Measurements from ENCODE around the gene CIT.

Gene CIT

DNA sequence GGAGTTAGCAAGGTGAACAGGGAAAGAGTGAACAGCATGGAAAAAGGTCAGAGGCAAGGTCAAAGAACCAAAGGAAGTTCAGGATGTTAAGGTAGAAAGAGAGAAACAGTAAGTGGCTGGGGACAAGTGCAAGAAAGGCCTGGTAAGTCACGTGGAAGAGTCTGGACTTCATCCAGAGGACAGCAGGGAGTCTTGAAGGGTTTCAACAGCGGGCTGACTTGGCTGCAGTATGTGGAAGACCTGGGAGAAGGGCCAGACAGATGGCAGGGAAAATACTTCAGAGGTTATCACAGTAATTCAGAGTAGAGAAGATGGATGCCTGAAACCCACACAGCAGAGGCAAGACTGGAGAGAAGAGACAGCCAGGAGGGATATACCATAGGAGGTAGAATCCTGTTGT is 34.0 kb downstream of the CIT start:
- DNase-seq (ENCODE audit: low spot score), result peak; percentile 62

DNA sequence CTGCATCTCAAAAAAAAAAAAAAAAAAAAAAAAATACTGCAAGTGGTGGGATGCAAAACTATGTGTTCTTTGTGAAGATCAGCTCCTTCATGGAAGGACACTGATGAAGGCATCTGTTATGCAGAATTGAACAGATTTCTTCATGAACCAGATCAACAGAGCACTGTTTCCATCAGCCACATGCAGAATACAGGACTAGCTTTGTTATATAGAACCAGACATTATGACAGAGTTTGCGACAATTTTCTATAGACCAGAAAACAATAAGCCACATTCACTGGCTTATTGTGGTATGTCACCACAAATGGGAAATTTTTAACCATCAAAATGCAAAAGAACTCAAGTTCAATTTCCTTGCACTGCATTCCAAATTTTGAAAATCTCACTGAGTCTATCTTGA is 34.7 kb downstream of the CIT start:
- DNase-seq (ENCODE audit: low spot score), result no peak

DNA sequence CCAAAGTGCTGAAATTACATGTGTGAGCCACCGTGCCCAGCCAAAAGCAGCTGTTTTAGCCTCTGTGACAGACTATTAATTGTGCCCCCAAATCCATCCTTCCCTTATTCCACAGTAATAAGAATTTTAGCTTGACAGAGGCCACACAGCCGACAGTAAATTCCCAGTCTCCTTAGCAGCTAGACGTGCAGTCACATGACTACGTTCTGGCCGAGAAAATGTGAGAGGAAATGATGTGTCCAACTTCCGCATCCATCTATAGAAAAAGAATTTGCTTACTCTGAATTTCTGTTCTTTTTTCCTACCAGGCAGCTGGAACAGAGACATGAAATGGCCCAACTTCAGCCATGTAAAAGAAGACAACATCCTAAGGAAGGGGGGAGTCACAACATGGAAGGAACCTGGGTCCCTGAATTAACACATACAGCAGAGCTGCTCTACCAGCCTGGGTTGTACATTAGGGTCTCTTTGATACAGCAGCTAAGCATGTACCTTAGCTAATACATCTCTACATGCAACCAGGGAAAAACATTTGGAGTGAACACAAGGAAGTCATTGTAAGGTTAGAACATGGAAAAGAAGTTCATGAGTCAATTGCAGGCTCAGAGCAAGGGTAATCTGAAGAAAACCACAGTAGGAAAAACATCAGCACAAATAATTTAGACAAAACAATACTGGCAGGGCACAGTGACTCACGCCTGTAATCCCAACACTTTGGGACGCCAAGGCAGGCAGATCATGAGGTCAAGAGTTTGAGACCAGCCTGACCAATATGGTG is 35.5 kb downstream of the CIT start:
- DNase-seq (ENCODE audit: low spot score), result no peak

DNA sequence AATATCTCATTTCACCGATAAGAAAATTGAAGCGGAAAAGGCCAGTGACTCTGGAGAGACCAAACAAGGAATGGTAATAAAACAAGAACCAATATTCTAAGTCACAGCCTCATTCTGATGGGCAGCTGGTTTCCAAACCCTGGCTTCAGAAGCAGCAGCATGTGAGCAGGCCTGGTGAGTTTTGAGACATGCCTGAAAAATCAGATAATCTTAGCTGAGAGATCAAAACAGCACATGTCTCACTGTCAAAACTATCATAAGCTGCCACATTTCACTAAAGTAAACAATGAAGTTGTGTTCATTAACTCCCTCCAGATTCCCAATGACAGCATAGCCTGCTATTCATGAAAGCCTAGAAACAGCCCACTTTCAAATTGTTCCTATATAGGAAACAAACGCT is 36.5 kb downstream of the CIT start:
- DNase-seq (ENCODE audit: low spot score), result no peak

DNA sequence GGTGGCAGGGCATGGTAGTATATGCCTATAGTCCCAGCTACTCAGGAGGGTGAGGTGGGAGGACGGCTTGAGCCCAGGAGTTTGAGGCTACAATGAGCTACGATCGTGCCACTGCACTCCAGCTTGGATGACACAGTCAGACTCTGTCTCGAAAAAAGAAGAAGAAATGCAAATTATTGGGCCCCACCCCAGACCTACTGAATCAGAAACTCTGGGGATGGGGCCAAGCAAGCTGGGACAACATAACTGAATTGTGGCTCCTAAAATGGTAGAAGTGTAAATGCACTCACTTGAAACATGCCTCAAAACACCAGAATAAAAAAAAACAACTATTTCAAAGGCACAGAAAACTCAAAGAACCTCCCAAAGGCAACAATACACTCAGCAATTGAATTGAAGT is 37.0 kb downstream of the CIT start:
- no peak for DNase-seq (ENCODE audit: low spot score)

DNA sequence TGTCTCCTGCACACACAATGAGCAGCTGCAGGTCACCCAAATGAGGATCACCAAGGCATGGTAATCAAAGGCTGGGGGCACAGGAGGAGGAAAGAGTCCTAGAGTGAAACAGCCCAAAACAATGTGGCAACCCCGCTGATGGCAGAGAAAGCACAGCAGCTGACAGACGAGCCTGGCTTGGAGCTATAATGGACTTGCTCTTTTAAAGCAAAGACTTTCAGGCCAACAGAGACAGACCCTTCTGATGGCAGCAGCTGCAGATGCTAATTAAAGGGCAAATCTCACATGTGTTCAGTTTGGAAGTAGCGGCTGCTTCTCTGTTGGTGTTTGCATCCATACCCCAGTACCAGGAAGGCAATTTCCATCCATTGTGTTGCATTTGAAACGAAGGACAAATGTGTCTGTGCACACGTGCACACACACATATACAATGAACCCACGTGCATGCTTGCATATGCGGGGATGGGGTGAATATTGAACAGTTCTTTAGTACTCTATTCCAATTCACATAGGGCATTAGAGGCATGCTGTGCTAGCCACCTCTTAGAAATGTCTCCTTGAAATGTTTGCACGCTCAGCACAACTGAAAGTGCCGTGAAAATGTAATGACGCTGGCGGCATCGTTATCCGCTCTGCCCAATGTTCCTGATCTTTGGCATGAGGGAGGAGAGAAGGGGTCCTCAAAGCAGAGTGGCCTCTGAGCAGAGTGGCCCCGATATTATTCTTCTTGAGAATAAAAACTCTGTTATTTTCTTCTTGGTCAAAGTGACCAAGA is 38.1 kb downstream of the CIT start:
- DNase-seq (ENCODE audit: low spot score), result no peak

DNA sequence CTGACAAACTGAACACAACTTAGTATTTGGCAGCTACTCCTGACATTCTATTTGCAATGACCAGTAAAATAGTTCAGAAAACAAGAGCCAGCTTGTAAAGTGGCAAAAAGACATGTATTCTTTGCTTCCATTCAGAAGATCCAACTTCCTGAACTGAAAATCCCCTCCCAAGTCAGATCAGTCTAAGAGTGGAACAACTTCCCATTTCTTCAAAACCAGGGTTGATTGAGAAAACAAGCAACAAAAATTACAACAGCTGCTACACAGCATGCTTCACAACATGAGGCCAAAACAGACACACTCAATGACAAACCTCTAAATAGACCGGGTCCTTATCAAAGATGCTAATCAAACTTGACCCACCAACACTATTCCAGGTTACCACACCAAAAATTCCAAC is 40.3 kb downstream of the CIT start:
- DNase-seq (ENCODE audit: low spot score), result no peak

DNA sequence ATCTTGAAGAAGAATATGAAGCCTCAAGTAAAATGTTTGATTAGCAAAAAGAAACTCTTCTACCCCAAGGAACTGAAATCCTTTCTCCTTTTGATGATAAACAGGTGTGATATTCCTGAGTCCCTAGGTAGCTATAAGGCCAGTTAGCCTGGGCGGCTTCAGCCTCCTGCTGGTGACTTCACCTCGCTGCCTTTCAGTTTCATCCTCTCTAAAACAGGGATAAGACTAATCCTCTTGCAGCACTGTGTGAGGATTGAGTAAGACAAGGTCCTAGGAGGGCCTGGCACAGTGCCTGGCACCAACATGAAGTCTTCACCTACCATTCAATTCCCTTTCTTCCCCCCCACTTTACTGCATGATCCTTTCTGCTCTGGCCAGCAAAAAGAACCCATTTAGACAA is 42.1 kb downstream of the CIT start:
- DNase-seq (ENCODE audit: low spot score), result no peak

DNA sequence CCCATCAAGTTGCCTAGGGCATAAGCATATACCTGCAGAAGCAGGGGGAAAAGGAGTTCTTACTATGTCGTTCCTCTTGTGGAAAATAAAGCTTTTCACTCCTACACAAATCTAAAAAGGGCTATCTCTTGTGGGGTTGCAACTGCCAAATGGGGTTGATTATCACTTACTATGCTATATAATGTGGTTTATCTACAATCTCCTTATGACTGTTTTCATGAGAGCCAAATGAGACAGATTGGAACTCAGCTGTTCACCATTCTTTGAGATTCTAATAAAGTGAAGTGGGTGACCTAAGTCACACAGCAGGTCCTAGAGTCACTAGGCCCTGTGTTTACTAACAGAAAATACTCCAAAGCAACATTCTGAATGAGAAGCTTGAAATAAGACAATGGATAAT is 47.7 kb downstream of the CIT start:
- DNase-seq (ENCODE audit: low spot score), result no peak

DNA sequence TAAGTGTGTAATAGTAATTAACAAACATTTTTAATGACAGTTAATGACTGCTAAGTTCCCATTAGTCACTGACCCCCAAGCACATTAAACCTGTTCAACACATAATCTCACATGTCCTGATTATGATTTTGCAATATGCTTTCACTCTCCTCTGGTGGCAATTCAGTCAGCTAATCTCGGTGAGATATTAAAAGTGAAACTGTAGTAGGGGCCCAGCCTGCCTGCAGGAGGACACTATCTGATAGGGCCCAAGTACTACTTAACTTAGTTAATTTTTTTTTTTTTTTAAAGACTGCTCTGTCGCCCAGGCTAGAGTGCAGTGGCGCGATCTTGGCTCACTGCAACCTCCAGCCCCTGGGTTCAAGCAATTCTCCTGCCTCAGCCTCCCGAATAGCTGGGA is 48.8 kb downstream of the CIT start:
- DNase-seq (ENCODE audit: low spot score), result no peak

DNA sequence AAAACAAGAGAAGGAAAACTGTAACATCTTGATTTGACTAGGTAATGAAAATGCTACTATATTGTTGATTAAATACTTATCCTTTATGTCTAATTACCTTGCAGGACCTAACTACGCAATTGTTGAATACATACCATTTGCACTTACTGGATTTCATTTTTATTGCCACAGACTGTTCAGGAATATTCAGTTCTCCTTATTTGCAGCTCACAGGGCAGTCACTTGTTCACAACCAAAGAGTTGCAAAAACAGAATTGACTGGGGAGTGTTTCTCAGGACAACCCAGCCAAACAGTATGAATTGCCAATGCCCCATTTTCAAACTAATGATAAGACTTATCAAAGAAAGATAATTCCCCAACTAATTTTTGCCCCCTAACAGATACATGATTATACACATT is 49.4 kb downstream of the CIT start:
- no peak for DNase-seq (ENCODE audit: low spot score)

DNA sequence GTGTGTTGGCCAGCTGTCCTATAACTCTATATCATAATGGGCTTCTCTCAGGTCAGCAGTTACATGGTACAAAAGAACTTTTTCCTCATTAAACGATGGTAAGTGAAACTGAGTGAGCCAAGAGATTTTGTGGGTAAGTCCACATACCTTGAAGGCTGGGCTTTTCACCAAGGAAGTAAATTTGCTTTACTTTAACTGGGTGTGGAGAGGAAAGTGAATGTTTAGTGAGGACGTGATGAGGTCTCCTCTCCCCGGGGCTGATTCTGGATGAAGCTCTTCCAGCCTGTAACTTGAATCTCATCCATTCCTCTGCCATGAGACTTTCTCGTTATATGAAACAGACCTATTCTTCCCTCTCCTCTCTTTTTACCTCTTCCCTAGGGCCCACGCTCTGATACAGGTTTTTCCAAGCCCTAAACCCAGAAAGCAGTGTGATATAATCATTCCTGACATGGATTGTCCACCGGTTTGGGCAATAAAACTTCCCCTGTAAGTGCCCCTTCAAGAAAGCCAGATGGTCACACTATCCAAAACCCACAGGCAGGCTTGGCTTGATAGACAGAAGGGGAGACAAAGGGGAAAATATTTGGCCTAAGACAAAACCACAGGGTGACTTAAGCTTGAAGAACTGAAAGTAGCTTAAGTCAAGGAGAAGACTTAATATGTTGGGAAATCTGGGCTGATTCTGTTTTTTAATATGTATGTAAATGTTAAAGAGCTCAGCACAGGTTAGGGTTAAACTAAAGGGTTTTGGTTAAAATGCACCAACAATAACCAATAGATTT is 50.3 kb downstream of the CIT start:
- no peak for DNase-seq (ENCODE audit: low spot score)

DNA sequence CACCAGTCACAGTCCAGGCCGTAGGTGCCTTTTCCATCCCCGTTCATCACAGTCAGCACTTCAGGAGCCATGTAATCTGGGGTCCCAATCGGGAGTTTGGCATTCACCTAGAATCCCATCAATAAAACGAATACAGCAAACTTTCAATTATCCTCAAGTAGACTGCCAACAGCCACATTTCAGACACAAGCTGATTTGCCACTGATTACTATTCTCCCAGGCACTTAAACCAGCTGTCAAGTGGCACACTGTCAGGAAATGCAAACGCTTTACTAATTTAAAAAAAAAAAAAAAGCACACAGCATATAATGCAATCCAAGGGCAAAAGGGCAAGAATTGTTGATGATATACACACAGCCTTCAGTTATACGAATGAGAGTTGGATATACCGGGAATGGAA is 51.9 kb downstream of the CIT start:
- DNase-seq (ENCODE audit: low spot score), result no peak

DNA sequence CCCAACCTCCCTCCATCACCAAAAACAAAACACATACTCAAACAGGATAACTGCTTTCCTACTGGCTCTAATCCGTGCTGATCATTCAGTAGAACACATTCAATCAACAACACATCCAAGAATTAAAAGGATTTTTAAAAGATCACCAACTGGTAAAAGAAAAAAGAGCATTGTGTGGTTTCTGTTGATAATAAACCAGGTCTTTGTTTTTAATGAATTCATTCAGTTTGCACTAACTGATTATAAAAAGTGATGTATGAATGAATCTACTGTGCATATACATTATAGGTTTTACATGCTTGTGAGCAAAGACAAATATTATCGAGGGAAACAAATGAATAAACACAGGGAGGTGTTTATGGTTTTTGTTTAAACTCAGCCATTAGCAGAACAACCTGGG is 55.1 kb downstream of the CIT start:
- DNase-seq (ENCODE audit: low spot score), result no peak

DNA sequence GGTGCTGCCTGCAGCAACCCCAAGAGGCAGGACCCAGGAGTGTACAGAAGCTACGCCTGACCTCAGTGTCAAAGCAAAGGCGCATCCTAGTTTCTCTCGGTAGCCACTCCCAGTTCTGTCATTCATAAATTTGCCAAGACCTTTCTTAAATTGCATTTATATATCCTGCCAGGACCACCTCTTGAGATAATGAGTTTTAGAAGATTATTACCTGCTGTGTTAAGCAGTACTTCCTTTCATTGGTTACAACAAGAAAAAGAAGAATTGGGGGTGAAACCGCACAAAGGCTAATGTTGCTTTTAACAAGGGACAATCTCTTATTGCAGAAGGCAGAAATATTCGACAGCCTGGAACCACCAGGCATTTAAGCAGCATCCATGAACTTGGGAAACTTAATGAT is 57.8 kb downstream of the CIT start:
- no peak for DNase-seq (ENCODE audit: low spot score)

DNA sequence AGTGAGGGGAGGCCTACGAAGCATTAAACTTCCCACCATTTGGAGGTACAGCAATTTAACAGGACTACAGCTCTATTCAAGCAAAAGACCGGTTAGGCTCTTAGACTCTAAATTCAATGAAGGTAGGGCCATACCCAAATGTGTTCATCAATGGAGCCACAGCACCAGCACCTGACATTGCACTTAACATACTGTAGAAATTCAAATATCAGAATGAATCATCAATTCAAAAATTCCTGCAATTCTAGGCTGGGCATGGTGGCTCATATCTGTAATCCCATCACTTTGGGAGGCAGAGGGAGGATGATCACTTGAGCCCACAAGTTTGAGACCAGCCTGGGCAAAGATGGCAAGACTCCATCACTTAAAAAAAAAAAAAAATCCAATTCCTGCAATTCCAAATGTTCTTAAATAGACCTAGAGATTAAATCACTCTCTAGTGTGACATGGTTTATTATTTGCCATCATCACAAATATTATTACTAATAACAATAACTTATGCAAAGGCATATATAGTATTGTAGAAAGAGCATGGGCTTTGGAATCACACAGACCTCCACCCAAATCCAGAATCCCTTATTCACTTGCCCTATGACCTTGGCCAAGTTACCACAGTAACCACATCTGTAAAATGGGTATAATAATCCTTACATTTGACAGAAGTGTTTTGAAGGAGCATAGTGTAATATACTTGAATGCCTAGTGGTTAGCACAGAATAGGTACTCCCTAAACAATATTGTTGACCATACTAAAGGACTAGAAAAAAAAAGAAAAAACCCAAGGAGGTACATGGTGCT is 59.4 kb downstream of the CIT start:
- DNase-seq (ENCODE audit: low spot score), result no peak

DNA sequence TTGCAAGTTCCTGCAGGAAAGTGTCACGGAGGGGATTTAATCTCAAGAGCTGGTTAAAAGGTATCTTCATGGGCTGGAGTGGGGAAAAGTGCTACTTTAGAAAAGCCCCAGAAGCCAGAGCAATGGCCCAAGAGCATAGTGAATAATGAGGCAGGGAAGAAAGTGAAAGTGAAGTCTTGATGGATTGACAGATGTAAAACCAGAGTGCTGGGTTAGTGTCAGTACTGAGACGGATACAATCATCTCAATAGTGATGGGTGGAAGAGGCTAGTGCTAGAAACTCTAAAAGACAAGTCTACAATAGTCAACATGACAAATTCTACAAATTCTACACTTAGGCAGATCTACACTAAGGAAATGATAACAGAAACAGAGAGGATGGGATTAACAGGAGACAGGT is 68.1 kb downstream of the CIT start:
- DNase-seq (ENCODE audit: low spot score), result no peak

DNA sequence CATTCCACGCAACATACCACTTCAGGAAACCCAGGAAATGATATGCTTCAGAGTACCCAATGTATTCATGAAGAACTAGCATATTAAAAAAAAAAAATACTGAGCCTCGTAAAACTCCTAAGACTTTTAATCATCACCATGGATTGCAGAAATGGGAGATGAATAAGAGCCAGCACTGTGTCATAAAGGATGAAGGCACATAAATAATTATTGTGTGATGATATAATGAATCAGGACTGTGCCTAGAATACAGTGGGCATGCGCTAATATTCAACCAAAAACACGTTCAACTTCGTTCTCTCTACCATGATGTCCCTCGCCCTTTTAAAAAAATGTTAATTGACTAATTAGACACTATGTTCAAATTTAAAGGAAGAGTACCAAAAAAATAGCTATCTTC is 68.7 kb downstream of the CIT start:
- peak; percentile 25 for DNase-seq (ENCODE audit: low spot score)

DNA sequence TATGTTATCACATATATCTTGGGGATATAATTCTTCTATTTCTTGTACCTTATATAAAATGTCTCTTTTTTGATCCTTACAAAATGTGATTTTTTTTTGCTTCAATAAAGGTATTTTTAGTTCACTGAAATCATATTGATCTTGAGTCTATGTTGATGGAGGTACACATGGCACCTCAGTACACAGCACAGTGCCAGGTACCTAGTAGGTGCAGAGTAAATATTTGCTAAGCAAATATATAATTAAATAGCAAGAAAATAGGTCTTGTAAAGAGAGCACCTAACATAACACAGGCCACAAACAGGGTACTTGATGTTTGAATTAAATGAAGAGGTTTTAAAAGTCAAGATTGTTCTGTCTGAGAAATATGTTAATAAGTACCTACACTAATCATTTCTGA is 69.7 kb downstream of the CIT start:
- DNase-seq (ENCODE audit: low spot score), result no peak

DNA sequence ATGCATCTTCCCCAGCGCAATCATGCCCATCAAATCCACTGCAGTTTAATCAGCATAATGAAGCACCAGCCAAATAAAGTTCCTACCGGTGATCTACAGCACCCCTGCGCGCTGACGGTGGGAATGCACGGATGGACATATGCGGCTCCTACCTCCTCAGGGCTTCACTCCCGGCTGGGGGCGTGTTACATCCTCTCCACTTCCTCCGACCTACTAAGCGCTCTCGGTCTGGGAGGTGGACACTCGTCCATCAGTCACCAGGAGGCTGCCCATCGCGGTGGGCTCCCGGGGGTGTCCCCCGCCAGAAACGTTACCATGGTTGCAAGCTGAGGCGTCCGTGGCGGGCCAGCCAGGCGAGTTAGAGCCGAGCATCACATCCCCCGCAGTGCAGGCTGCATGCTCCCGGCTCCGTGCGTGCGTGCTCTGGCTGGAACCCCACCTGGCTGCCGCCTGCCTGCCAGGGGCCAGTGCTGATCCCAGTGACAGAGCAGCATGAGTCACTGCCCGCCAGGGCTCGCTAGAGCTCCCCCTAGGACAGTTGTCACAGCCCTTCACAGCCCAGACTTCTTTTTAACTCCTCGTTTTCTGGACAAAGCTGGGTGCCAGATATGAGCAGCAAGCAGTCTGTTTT is 73.0 kb downstream of the CIT start:
- peak; percentile 86 for DNase-seq (ENCODE audit: low spot score)

DNA sequence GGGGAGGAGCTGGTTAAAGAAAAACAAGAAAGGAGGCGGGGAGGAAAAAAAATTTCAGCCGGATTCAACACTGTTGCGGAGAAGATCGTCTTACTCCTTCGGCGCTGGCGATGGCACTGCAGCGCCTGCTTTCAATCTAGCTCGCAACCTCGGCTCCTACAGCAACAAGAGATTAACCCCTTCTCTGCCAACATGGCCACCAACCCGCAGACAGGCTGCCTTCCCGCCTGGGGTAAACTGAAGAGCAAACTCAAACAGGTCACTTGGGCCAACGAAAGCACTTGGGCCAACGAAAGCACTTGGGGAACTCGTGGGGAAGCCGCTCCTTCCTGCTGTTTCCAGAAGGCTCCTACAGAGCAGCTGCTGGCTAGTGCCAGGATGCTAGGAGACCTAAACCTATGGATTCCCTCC is 73.7 kb downstream of the CIT start:
- peak; percentile 78 for DNase-seq (ENCODE audit: low spot score)

DNA sequence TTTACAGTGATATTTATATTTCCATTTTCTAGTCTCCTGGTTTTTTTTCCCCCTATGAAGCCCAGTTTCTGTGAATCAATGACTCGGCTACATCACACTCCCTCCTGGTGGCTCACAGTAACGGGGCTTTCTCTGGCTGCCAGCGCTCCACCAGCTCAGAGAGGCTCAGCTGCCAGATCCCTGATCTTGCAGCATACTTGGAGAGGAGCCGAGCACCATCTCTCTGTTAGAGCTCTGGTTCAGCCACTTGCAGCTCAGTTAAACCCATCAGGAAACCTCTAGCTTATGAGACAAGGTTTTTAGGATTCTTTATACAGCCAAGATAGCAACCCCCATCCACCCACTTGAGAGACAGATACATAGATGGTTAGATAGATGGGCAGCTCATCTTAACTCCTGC is 74.6 kb downstream of the CIT start:
- peak; percentile 81 for DNase-seq (ENCODE audit: low spot score)

All from AG20443 (cell line).